ENCODE results near the gene PTPN7. TPM values are rescaled to one million over a fixed set of nuclear protein-coding genes. Genes with fewer than 3 reads are reported as not detected.
A peak's percentile ranks its signal among the peaks of the same experiment; 100 is the strongest.

PTPN7 gene
- total and polyA plus RNA-seq, 2 of the 13 experiments (the other 11 are each of a cell fraction or from before 2014, with no cell fraction given) = not detected

DNA sequence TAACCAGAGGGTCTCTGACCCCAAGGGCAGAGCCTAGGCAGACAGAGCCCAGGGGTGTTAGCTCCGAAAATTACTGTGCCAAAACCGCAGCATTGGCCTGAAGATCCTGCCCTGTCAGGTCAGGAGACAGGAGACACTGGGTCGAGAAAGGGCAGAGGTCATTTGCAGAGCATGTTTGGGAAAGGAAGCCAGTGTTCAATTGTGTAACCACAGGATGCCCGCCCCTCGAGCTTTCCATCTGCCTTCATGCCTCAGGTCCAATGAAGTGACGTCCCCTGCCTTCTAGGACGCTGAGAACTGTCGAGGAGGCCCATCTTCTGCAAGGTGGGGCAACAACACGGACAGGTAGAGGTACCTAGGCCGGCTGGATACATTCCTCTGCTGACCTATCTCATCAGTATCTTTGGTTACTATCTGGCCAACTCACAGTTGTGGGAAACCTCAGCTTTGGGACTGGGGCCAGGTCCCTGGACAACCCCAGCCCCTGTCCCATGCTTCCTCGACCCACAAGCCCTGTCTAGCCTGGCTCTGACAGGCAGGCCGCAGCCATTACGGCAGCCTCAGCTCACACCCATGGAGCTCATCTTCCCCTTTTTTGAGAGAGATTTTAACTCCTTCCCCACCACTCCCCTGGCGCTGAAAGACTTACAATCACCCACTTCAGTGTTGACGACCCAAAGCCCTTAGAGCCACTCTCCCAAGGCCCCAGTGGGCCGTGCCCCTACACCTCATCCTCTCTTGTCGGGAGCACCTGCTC lies 17.2 kb downstream of the PTPN7 start (continued):
- peak; percentile 43; the same call in 1 of the 2 replicates for TF ChIP-seq ZBTB4 (CRISPR knock-in tag; IDR thresholded peaks at IDR 0.05; ENCODE audit: borderline replicate concordance)
- no peak for TF ChIP-seq FOXA1 (IDR thresholded peaks at IDR 0.05)
- peak; percentile 58 for TF ChIP-seq FOXA1 (CRISPR knock-in tag; IDR thresholded peaks at IDR 0.05)
- 0 out of 2 replicates have a peak, but pooled peaks have one; percentile 6 for TF ChIP-seq TRIM24 (CRISPR knock-in tag; IDR thresholded peaks at IDR 0.05)
- TF ChIP-seq TEAD3 (CRISPR knock-in tag; optimal IDR thresholded peaks at IDR 0.05; ENCODE audit: borderline replicate concordance) = peak; percentile 67
- peak; percentile 92 for TF ChIP-seq SKIL (CRISPR knock-in tag; IDR thresholded peaks at IDR 0.05; ENCODE audit: borderline replicate concordance)
- TF ChIP-seq YEATS4 (CRISPR knock-in tag; IDR thresholded peaks at IDR 0.05; ENCODE audit: borderline replicate concordance) = 0 out of 2 replicates have a peak, but pooled peaks have one; percentile 18
- TF ChIP-seq, protein P1, sequence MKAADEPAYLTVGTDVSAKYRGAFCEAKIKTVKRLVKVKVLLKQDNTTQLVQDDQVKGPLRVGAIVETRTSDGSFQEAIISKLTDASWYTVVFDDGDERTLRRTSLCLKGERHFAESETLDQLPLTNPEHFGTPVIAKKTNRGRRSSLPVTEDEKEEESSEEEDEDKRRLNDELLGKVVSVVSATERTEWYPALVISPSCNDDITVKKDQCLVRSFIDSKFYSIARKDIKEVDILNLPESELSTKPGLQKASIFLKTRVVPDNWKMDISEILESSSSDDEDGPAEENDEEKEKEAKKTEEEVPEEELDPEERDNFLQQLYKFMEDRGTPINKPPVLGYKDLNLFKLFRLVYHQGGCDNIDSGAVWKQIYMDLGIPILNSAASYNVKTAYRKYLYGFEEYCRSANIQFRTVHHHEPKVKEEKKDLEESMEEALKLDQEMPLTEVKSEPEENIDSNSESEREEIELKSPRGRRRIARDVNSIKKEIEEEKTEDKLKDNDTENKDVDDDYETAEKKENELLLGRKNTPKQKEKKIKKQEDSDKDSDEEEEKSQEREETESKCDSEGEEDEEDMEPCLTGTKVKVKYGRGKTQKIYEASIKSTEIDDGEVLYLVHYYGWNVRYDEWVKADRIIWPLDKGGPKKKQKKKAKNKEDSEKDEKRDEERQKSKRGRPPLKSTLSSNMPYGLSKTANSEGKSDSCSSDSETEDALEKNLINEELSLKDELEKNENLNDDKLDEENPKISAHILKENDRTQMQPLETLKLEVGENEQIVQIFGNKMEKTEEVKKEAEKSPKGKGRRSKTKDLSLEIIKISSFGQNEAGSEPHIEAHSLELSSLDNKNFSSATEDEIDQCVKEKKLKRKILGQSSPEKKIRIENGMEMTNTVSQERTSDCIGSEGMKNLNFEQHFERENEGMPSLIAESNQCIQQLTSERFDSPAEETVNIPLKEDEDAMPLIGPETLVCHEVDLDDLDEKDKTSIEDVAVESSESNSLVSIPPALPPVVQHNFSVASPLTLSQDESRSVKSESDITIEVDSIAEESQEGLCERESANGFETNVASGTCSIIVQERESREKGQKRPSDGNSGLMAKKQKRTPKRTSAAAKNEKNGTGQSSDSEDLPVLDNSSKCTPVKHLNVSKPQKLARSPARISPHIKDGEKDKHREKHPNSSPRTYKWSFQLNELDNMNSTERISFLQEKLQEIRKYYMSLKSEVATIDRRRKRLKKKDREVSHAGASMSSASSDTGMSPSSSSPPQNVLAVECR (CRISPR knock-in tag; IDR thresholded peaks at IDR 0.05; ENCODE audit: borderline replicate concordance) = 0 out of 2 replicates have a peak, but pooled peaks have one; percentile 23
- peak; percentile 95 for TF ChIP-seq NR2F6 (IDR thresholded peaks at IDR 0.05)
- peak; percentile 98 for TF ChIP-seq NR2F6 (CRISPR knock-in tag; IDR thresholded peaks at IDR 0.05)
- peak; percentile 67; the same call in 1 of the 2 replicates for TF ChIP-seq SALL1 (CRISPR knock-in tag; IDR thresholded peaks at IDR 0.05)
- no peak for TF ChIP-seq HOXD1 (CRISPR knock-in tag; IDR thresholded peaks at IDR 0.05)
- peak; percentile 76; the same call in 1 of the 2 replicates for TF ChIP-seq ERF (CRISPR knock-in tag; IDR thresholded peaks at IDR 0.05)
- peak; percentile 89 for TF ChIP-seq NR2C2 (CRISPR knock-in tag; IDR thresholded peaks at IDR 0.05; ENCODE audit: borderline replicate concordance)
- peak; percentile 82 for TF ChIP-seq SAP130 (CRISPR knock-in tag; IDR thresholded peaks at IDR 0.05; ENCODE audit: low read depth)
- TF ChIP-seq ZNF777 (CRISPR knock-in tag; IDR thresholded peaks at IDR 0.05) = peak; percentile 90
- peak; percentile 73; the same call in 1 of the 2 replicates for TF ChIP-seq CEBPB (IDR thresholded peaks at IDR 0.05; ENCODE audit: borderline replicate concordance, low read depth, low read length)
